Fibroblast of villous mesenchyme (primary cell): Measurements from ENCODE around the gene BMI1. TPM values are rescaled to one million over a fixed set of nuclear protein-coding genes. Genes with fewer than 3 reads are reported as not detected.

Experiments
- DNase-seq: peaks from one replicate; pipeline ENCODE4 v3.0.0-alpha.2; 2010; ENCODE audit warnings: low read depth
- H3K4me3 ChIP-seq: 2 replicates; pipeline ENCODE4 v1.5.1; 2011; ENCODE audit warnings: low read depth, mild to moderate bottlenecking, low read length
- CTCF ChIP-seq: IDR thresholded peaks from 2 replicates; pipeline ENCODE4 v1.5.1; 2012; ENCODE audit warnings: low read depth, mild to moderate bottlenecking, low read length; ENCODE audit not compliant: insufficient read depth
- total RNA-seq: library from RNA; depleted of rRNA; stranded (reverse); fragments of >200 nt; gene quantifications from 2 replicates; pipeline ENCODE4 v1.2.3, GENCODE V29; 2012

Gene BMI1
- total RNA-seq, 1 donor, result 43.2 TPM

- H3K4me3 ChIP-seq, result no peak overlapping the region
- DNase-seq, result no peak
- no peak for TF ChIP-seq CTCF
These were observed 45.9 kb downstream of the BMI1 start for GRCh38 chr10:22366771-22367170.

GRCh38 chr10:22367471-22367870, 46.6 kb downstream of the BMI1 start:
- TF ChIP-seq CTCF, result no peak
- H3K4me3 ChIP-seq, result no peak overlapping the region
- no peak for DNase-seq

- no peak overlapping the region for H3K4me3 ChIP-seq
- no peak for DNase-seq
- no peak for TF ChIP-seq CTCF
These were observed 47.5 kb downstream of the BMI1 start for GRCh38 chr10:22368402-22368801.

- DNase-seq, result no peak
- no peak overlapping the region for H3K4me3 ChIP-seq
- no peak for TF ChIP-seq CTCF
These were observed 48.1 kb downstream of the BMI1 start for GRCh38 chr10:22368981-22369380.

- peak; percentile 46 for DNase-seq
- H3K4me3 ChIP-seq, result no peak overlapping the region
- no peak for TF ChIP-seq CTCF
These were observed 48.7 kb downstream of the BMI1 start for GRCh38 chr10:22369434-22370072.

GRCh38 chr10:22370320-22370719, 49.4 kb downstream of the BMI1 start:
- TF ChIP-seq CTCF, result no peak
- H3K4me3 ChIP-seq, result no peak overlapping the region
- DNase-seq, result no peak

GRCh38 chr10:22372298-22372697, 51.4 kb downstream of the BMI1 start:
- TF ChIP-seq CTCF, result no peak
- no peak for DNase-seq
- H3K4me3 ChIP-seq, result no peak overlapping the region
